Activated T-cell treated with anti-CD3 and anti-CD28 coated beads, Interleukin-2, amount 50 U/mL, for 72 hours (primary cell): Measurements from ENCODE around the gene ADAMTSL4. TPM values are rescaled to one million over a fixed set of nuclear protein-coding genes. Genes with fewer than 3 reads are reported as not detected.
A peak's percentile ranks its signal among the peaks of the same experiment; 100 is the strongest.

ENCODE experiments used
- ATAC-seq, 2 donors: fragments of 150-1000 bp; cut with Tn5 transposase; replicated peaks in 1 of 2; 2 replicates each; pipeline ENCODE4 v1.10.0; 2021; ENCODE audit warnings: moderate library complexity in 2 of 2, mild to moderate bottlenecking in 1 of 2
- DNase-seq, 2 donors: peaks; one replicate each; pipeline ENCODE4 v3.0.0; 2021 to 2022; ENCODE audit warnings: mixed read lengths in 1 of 2
- H3K27ac Mint-ChIP-seq: one replicate; pipeline ENCODE4 v1.8.0; 2022; ENCODE audit warnings: mild to moderate bottlenecking, moderate library complexity, mixed read lengths
- H3K27me3 Mint-ChIP-seq: one replicate; pipeline ENCODE4 v1.8.0; 2022; ENCODE audit warnings: low read depth, mixed read lengths
- H3K36me3 Mint-ChIP-seq, 2 donors: one replicate each; pipeline ENCODE4 v1.8.0; 2022; ENCODE audit warnings: mixed read lengths in 2 of 2, mild to moderate bottlenecking in 1 of 2; ENCODE audit not compliant: insufficient read depth in 2 of 2
- H3K4me1 Mint-ChIP-seq: one replicate; pipeline ENCODE4 v1.8.0; 2022; ENCODE audit warnings: low read depth, mixed read lengths
- H3K4me3 Mint-ChIP-seq, 2 donors: one replicate each; pipeline ENCODE4 v1.8.0; 2022; ENCODE audit warnings: mild to moderate bottlenecking in 2 of 2, mixed read lengths in 2 of 2, moderate library complexity in 2 of 2
- H3K9me3 Mint-ChIP-seq, 2 donors: one replicate each; pipeline ENCODE4 v1.8.0; 2022; ENCODE audit warnings: mixed read lengths in 2 of 2
- total RNA-seq, 2 donors: library from RNA; stranded (reverse); gene quantifications; one replicate each; pipeline ENCODE4 v1.2.3, GENCODE V29; 2022

Gene ADAMTSL4
- 1 to 10 TPM in 1 of 2 donors, under 1 TPM in 1; 0.86 to 2.6 TPM for total RNA-seq

- DNase-seq = peak; percentile 56 to 58
- H3K27me3 Mint-ChIP-seq = peaks cover 34% of the 10 kb centered on the region
- H3K36me3 Mint-ChIP-seq = no peaks in the 10 kb centered on the region
- no peaks in the 10 kb centered on the region for H3K9me3 Mint-ChIP-seq
- peak; percentile 76 to 79 for ATAC-seq
- peak within 1 kb of the TSS; percentile 47 for H3K27ac Mint-ChIP-seq
- peaks cover 36% of the 10 kb centered on the region for H3K4me1 Mint-ChIP-seq
- peak within 1 kb of the TSS; percentile 86 to 87 for H3K4me3 Mint-ChIP-seq
Observed at GRCh38 chr1:150548632-150549495, at the start of gene ADAMTSL4. TSS of gene ADAMTSL4 (plus strand) at chr1:150549408. CDS start at chr1:150552289, 2,881 bp downstream.

- Mint-ChIP-seq H3K36me3 (peaks cover 7 to 20% of the 10 kb centered on the region in 2 donors), H3K27ac (no peak overlapping the region), H3K4me1 (no peaks in the 10 kb centered on the region), H3K4me3 (no peak overlapping the region), H3K27me3 (no peaks in the 10 kb centered on the region), H3K9me3 (no peaks in the 10 kb centered on the region)
- no peak for ATAC-seq
- no peak for DNase-seq
Observed at GRCh38 chr1:150505431-150505830, 43.8 kb upstream of the ADAMTSL4 start.

- no peak within 1 kb of the TSS for H3K27ac Mint-ChIP-seq
- ATAC-seq (no peak), DNase-seq (no peak)
- no peaks in the 10 kb centered on the region for H3K4me1 Mint-ChIP-seq
- H3K27me3 Mint-ChIP-seq = no peaks in the 10 kb centered on the region
- no peak within 1 kb of the TSS for H3K4me3 Mint-ChIP-seq
- H3K36me3 Mint-ChIP-seq = peaks cover 4 to 14% of the 10 kb centered on the region in 2 donors
- H3K9me3 Mint-ChIP-seq = no peaks in the 10 kb centered on the region
Observed at GRCh38 chr1:150507912-150508864, 41.0 kb upstream of the ADAMTSL4 start, which contains the start of gene ECM1. TSS of gene ECM1 (plus strand) at chr1:150508109. CDS start at chr1:150508210, 101 bp downstream.

- H3K4me1 Mint-ChIP-seq = no peaks in the 10 kb centered on the region
- H3K9me3 Mint-ChIP-seq = no peaks in the 10 kb centered on the region
- peaks cover 2 to 10% of the 10 kb centered on the region in 2 donors for H3K36me3 Mint-ChIP-seq
- H3K27me3 Mint-ChIP-seq = no peaks in the 10 kb centered on the region
- no peak overlapping the region for H3K4me3 Mint-ChIP-seq
- no peak for ATAC-seq
- H3K27ac Mint-ChIP-seq = no peak overlapping the region
- no peak for DNase-seq
Observed at GRCh38 chr1:150508982-150509381, 40.2 kb upstream of the ADAMTSL4 start.

GRCh38 chr1:150511551-150511950, 37.7 kb upstream of the ADAMTSL4 start:
- ATAC-seq = no peak
- Mint-ChIP-seq H3K36me3 (peaks cover 0 to 5% of the 10 kb centered on the region in 2 donors), H3K27ac (no peak overlapping the region), H3K27me3 (no peaks in the 10 kb centered on the region), H3K4me1 (peaks cover 16% of the 10 kb centered on the region), H3K4me3 (no peak overlapping the region), H3K9me3 (no peaks in the 10 kb centered on the region)
- DNase-seq = no peak

GRCh38 chr1:150511985-150512660, 37.1 kb upstream of the ADAMTSL4 start:
- H3K36me3 Mint-ChIP-seq = peaks cover 0 to under 1% of the 10 kb centered on the region in 2 donors
- no peaks in the 10 kb centered on the region for H3K9me3 Mint-ChIP-seq
- no peak overlapping the region for H3K27ac Mint-ChIP-seq
- DNase-seq = no peak
- H3K4me1 Mint-ChIP-seq = peaks cover 20% of the 10 kb centered on the region
- H3K4me3 Mint-ChIP-seq = no peak overlapping the region
- no peak for ATAC-seq
- H3K27me3 Mint-ChIP-seq = no peaks in the 10 kb centered on the region

- DNase-seq (no peak), ATAC-seq (no peak)
- no peak overlapping the region for H3K27ac Mint-ChIP-seq
- H3K4me3 Mint-ChIP-seq = no peak overlapping the region
- H3K36me3 Mint-ChIP-seq = no peaks in the 10 kb centered on the region
- H3K4me1 Mint-ChIP-seq = peaks cover 20% of the 10 kb centered on the region
- no peaks in the 10 kb centered on the region for H3K27me3 Mint-ChIP-seq
- H3K9me3 Mint-ChIP-seq = no peaks in the 10 kb centered on the region
Observed at GRCh38 chr1:150512846-150513245, 36.4 kb upstream of the ADAMTSL4 start.

- no peaks in the 10 kb centered on the region for H3K27me3 Mint-ChIP-seq
- no peaks in the 10 kb centered on the region for H3K36me3 Mint-ChIP-seq
- no peaks in the 10 kb centered on the region for H3K9me3 Mint-ChIP-seq
- peaks cover 20% of the 10 kb centered on the region for H3K4me1 Mint-ChIP-seq
- H3K27ac Mint-ChIP-seq = no peak overlapping the region
- ATAC-seq (no peak), DNase-seq (no peak)
- H3K4me3 Mint-ChIP-seq = peak overlapping the region in 1 of 2 donors; percentile 31
Observed at GRCh38 chr1:150513351-150513791, 35.8 kb upstream of the ADAMTSL4 start.

GRCh38 chr1:150514260-150514659, 34.9 kb upstream of the ADAMTSL4 start:
- Mint-ChIP-seq H3K9me3 (no peaks in the 10 kb centered on the region), H3K36me3 (no peaks in the 10 kb centered on the region), H3K27ac (no peak overlapping the region), H3K27me3 (no peaks in the 10 kb centered on the region), H3K4me1 (peaks cover 20% of the 10 kb centered on the region), H3K4me3 (peak overlapping the region; percentile 88 to 94)
- ATAC-seq (no peak), DNase-seq (no peak)

GRCh38 chr1:150514913-150515327, 34.3 kb upstream of the ADAMTSL4 start:
- DNase-seq = no peak
- Mint-ChIP-seq H3K27me3 (no peaks in the 10 kb centered on the region), H3K9me3 (no peaks in the 10 kb centered on the region), H3K4me1 (peaks cover 20% of the 10 kb centered on the region), H3K36me3 (no peaks in the 10 kb centered on the region), H3K27ac (no peak overlapping the region), H3K4me3 (peak overlapping the region; percentile 88 to 94)
- peak; percentile 1 to 2 for ATAC-seq

GRCh38 chr1:150515328-150516049, 33.7 kb upstream of the ADAMTSL4 start, which contains the start of gene FALEC:
TSS of gene FALEC (plus strand) at chr1:150515752.
- no peaks in the 10 kb centered on the region for H3K9me3 Mint-ChIP-seq

More at GRCh38 chr1:150515328-150516049, 33.7 kb upstream of the ADAMTSL4 start, which contains the start of gene FALEC:
- DNase-seq (peak; percentile 94 to 95), ATAC-seq (peak; percentile 99 to 100)
- Mint-ChIP-seq H3K4me3 (peak within 1 kb of the TSS; percentile 88 to 94), H3K4me1 (peaks cover 20% of the 10 kb centered on the region), H3K27ac (peak within 1 kb of the TSS; percentile 12), H3K27me3 (no peaks in the 10 kb centered on the region), H3K36me3 (no peaks in the 10 kb centered on the region)
